ENCODE data around the gene SLC16A1. TPM values are rescaled to one million over a fixed set of nuclear protein-coding genes. Genes with fewer than 3 reads are reported as not detected.

The SLC16A1 gene
- total RNA-seq, 1 donor from 2014 or later, result 68.1 TPM

- Mint-ChIP-seq H3K4me1 (ENCODE audit: low read depth) (peaks cover 14% of the 10 kb centered on the region), H3K9me3 (ENCODE audit: low read depth) (no peaks in the 10 kb centered on the region), H3K4me3 (ENCODE audit: unreplicated experiment) (no peak overlapping the region), H3K36me3 (ENCODE audit: low read depth) (peaks cover 11% of the 10 kb centered on the region), H3K27me3 (ENCODE audit: low read depth) (no peaks in the 10 kb centered on the region), H3K27ac (ENCODE audit: unreplicated experiment) (no peak overlapping the region)
- no peak for DNase-seq (ENCODE audit: low spot score)
- TF ChIP-seq CTCF (IDR thresholded peaks at IDR 0.05), result peak; percentile 27
Observed at GRCh38 chr1:112925015-112925414, 31.0 kb downstream of the SLC16A1 start.

- no peak overlapping the region for H3K27ac Mint-ChIP-seq (ENCODE audit: unreplicated experiment)
- no peak overlapping the region for H3K4me3 Mint-ChIP-seq (ENCODE audit: unreplicated experiment)
- H3K27me3 Mint-ChIP-seq (ENCODE audit: low read depth), result no peaks in the 10 kb centered on the region
- peaks cover 14% of the 10 kb centered on the region for H3K4me1 Mint-ChIP-seq (ENCODE audit: low read depth)
- peaks cover 11% of the 10 kb centered on the region for H3K36me3 Mint-ChIP-seq (ENCODE audit: low read depth)
- H3K9me3 Mint-ChIP-seq (ENCODE audit: low read depth), result no peaks in the 10 kb centered on the region
- DNase-seq (ENCODE audit: low spot score), result no peak
- no peak for TF ChIP-seq CTCF (IDR thresholded peaks at IDR 0.05)
Observed at GRCh38 chr1:112923959-112924349, 32.0 kb downstream of the SLC16A1 start.

- H3K4me1 Mint-ChIP-seq (ENCODE audit: low read depth), result peaks cover 11% of the 10 kb centered on the region
- no peak for DNase-seq (ENCODE audit: low spot score)
- no peak for TF ChIP-seq CTCF (IDR thresholded peaks at IDR 0.05)
- peaks cover 11% of the 10 kb centered on the region for H3K36me3 Mint-ChIP-seq (ENCODE audit: low read depth)
- no peak overlapping the region for H3K4me3 Mint-ChIP-seq (ENCODE audit: unreplicated experiment)
- no peaks in the 10 kb centered on the region for H3K9me3 Mint-ChIP-seq (ENCODE audit: low read depth)
- no peak overlapping the region for H3K27ac Mint-ChIP-seq (ENCODE audit: unreplicated experiment)
- H3K27me3 Mint-ChIP-seq (ENCODE audit: low read depth), result no peaks in the 10 kb centered on the region
Observed at GRCh38 chr1:112923234-112923958, 32.6 kb downstream of the SLC16A1 start.

- no peak overlapping the region for H3K27ac Mint-ChIP-seq (ENCODE audit: unreplicated experiment)
- H3K4me1 Mint-ChIP-seq (ENCODE audit: low read depth), result peaks cover 12% of the 10 kb centered on the region
Observed at GRCh38 chr1:112911506-112912220, 44.3 kb downstream of the SLC16A1 start.

More at GRCh38 chr1:112911506-112912220, 44.3 kb downstream of the SLC16A1 start:
- Mint-ChIP-seq H3K9me3 (ENCODE audit: low read depth) (no peaks in the 10 kb centered on the region), H3K36me3 (ENCODE audit: low read depth) (peaks cover 19% of the 10 kb centered on the region), H3K27me3 (ENCODE audit: low read depth) (no peaks in the 10 kb centered on the region), H3K4me3 (ENCODE audit: unreplicated experiment) (no peak overlapping the region)
- TF ChIP-seq CTCF (IDR thresholded peaks at IDR 0.05), result no peak
- no peak for DNase-seq (ENCODE audit: low spot score)
